ENCODE measurements around the gene C19orf12. TPM values are rescaled to one million over a fixed set of nuclear protein-coding genes. Genes with fewer than 3 reads are reported as not detected.

C19orf12 gene
- total RNA-seq, 2 donors from 2014 or later: 36.1 to 46.4 TPM

DNA sequence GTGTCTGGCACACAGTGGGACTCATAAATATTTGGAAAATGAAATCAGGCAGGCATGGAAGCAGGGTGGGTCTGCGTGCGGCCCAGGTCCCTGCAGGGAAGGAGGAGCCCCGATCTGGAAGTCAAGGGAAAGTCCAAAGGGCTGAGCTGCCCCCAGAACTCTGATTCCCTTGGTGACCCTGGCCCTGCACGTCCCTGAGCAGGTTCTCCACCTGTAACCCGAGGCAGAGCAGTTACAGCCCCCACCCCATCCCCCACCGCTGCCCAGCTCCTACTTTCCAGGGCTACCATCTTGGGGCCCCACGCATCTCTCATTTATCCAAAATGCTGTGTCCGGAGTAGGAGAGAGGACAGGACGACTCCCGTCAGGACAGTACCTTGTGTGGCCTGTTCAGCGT, 47.7 kb downstream of the C19orf12 start:
- DNase-seq (ENCODE audit: low spot score): no peak
- TF ChIP-seq, protein P1, sequence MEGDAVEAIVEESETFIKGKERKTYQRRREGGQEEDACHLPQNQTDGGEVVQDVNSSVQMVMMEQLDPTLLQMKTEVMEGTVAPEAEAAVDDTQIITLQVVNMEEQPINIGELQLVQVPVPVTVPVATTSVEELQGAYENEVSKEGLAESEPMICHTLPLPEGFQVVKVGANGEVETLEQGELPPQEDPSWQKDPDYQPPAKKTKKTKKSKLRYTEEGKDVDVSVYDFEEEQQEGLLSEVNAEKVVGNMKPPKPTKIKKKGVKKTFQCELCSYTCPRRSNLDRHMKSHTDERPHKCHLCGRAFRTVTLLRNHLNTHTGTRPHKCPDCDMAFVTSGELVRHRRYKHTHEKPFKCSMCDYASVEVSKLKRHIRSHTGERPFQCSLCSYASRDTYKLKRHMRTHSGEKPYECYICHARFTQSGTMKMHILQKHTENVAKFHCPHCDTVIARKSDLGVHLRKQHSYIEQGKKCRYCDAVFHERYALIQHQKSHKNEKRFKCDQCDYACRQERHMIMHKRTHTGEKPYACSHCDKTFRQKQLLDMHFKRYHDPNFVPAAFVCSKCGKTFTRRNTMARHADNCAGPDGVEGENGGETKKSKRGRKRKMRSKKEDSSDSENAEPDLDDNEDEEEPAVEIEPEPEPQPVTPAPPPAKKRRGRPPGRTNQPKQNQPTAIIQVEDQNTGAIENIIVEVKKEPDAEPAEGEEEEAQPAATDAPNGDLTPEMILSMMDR (IDR thresholded peaks at IDR 0.05): no peak
- H3K36me3 ChIP-seq: no peaks in the 10 kb centered on the region
- peak overlapping the region; percentile 95 for H3K27ac ChIP-seq
- peak overlapping the region; percentile 94 for H3K4me3 ChIP-seq
- H3K9me3 ChIP-seq: no peaks in the 10 kb centered on the region
- no peaks in the 10 kb centered on the region for H3K27me3 ChIP-seq (replicated peaks; ENCODE audit: insufficient read depth)
- no peak for ATAC-seq (ENCODE audit: insufficient number of reproducible peaks, low FRiP score, low read depth)
- peaks cover 68 to 81% of the 10 kb centered on the region in 2 donors for H3K4me1 ChIP-seq (ENCODE audit: control insufficient read depth in 1 of 2, low read depth in 2 of 2)

DNA sequence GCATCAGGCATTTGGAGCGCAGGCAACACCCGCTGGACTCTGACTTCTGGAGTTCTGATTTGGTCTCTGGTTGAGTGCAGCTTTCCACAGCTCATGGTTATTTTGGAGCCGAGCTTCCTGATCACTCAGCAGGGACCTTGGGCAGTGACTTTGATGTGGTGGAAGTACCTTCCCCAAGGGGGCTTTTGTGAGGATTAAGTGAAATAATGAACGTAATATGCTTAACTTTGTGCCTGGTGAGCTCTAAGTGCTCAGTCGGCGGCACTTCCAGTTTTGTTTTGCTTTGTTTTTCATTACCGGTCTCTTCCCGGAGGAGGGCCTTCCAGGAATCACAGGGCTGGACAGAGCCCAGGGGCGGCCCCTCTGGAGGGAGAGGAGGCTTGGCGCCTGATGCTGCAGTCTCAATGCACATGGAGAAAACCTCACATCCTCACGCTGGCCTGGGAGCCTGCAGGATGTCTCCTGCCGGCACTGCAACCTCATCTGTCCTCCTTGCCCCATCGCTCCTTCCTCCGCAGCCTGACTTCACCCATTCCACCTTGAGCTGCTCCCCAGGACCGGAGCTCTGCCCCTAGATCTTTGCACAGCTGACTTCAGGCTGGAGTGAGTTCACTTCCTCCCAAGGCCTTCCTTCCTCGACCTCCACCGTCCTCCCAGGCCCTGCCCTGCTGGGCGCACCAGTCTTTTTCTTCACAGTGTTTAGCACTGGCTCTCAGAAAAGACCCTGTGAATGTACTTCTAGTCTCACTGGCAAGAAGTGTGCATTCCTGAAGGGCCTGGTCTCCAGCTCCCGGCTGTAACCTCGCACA, 48.3 kb downstream of the C19orf12 start:
- H3K27ac ChIP-seq: peak overlapping the region; percentile 95
- no peaks in the 10 kb centered on the region for H3K27me3 ChIP-seq (replicated peaks; ENCODE audit: insufficient read depth)
- no peaks in the 10 kb centered on the region for H3K36me3 ChIP-seq
- TF ChIP-seq, protein P1 (IDR thresholded peaks at IDR 0.05): no peak
- no peak for DNase-seq (ENCODE audit: low spot score)
- no peaks in the 10 kb centered on the region for H3K9me3 ChIP-seq
- H3K4me3 ChIP-seq: peak overlapping the region; percentile 94
- peaks cover 64 to 81% of the 10 kb centered on the region in 2 donors for H3K4me1 ChIP-seq (ENCODE audit: control insufficient read depth in 1 of 2, low read depth in 2 of 2)
- ATAC-seq (ENCODE audit: insufficient number of reproducible peaks, low FRiP score, low read depth): no peak

DNA sequence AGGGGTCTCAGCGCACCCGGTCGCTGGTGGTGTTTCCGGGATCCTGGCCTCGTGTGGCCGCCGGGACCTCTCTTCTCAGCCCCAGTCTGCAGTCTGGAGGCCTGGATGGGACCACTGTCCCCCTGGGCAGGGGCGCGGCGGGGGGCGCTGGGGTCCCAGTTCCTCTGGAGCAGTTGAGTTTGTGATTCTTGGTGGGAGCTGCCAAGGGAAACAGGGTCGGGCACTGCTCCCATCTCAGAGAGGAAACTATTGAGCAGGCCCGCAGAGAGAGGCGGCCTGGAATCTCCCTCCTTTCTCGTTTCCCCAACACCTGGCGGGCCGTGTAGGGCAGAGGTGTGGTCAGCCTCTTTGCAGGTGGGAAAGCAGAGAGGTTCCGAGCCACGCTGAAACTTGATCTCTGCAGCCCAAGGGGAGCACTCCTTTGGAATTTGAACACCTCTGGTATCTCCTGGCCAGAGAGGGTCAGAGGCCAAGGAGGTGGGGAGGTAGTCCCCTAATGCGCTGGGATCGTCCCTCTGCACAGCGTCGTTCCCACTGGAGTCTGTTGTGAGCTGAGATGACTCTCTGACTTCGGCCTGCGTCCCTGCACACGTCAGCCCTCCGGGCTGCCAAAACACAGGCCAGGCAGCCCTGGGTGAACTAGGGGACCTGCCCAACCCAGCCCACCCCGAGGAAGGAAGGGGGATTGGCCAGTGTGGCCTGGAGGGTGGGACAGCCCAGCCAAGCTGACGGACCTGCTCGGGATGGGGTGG, 49.1 kb downstream of the C19orf12 start:
- peak; percentile 37 for ATAC-seq (ENCODE audit: insufficient number of reproducible peaks, low FRiP score, low read depth)
- Histone ChIP-seq H3K4me3 (peak overlapping the region; percentile 94), H3K36me3 (no peaks in the 10 kb centered on the region), H3K4me1 (ENCODE audit: control insufficient read depth in 1 of 2, low read depth in 2 of 2) (peaks cover 61 to 77% of the 10 kb centered on the region in 2 donors), H3K9me3 (no peaks in the 10 kb centered on the region), H3K27me3 (replicated peaks; ENCODE audit: insufficient read depth) (no peaks in the 10 kb centered on the region), H3K27ac (peak overlapping the region; percentile 95)
- no peak for DNase-seq (ENCODE audit: low spot score)
- TF ChIP-seq, protein P1 (IDR thresholded peaks at IDR 0.05): no peak

DNA sequence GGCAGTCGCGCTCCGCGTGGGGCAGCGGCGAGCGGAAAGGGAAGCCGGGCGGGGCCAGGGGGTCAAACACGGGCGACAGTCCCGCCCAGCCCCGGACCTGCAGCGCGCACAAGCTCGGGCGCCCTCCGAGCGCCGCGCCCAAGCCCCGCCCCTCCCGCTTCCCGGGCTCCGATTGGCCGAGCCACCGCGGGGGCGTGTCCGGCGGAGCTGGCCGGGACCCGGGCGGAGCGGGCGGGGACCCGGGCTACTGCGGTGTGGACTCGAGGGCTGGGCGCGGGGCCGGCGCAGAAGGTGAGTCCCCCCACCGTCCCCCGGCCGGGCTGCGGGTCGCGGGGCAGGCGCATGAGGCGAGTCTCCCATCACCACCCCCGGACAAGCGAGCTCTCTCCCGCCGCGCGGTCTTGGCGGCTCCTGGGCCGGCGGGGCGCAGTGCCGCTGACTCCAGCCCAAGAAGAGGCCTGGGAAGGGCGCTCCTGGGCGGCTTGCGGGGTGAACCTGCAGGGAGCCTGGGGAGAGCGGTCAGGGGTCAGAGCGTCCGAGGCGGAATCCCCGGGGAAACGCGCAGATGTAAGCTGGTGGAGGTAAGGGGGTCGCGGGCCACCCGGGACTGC, 49.7 kb downstream of the C19orf12 start, which contains the start of gene PLEKHF1:
Gene PLEKHF1 (plus strand): TSS at position 247 of the 611 bp plus-strand sequence. CDS start 8,379 bp downstream, outside the sequence.
- TF ChIP-seq, protein P1 (IDR thresholded peaks at IDR 0.05): no peak
- H3K27me3 ChIP-seq (replicated peaks; ENCODE audit: insufficient read depth): no peaks in the 10 kb centered on the region
- H3K27ac ChIP-seq: peak within 1 kb of the TSS; percentile 95
- DNase-seq (ENCODE audit: low spot score): peak; percentile 38
- peak within 1 kb of the TSS; percentile 94 for H3K4me3 ChIP-seq
- H3K36me3 ChIP-seq: no peaks in the 10 kb centered on the region
- no peaks in the 10 kb centered on the region for H3K9me3 ChIP-seq
- peak; percentile 73 for ATAC-seq (ENCODE audit: insufficient number of reproducible peaks, low FRiP score, low read depth)
- peaks cover 54 to 72% of the 10 kb centered on the region in 2 donors for H3K4me1 ChIP-seq (ENCODE audit: control insufficient read depth in 1 of 2, low read depth in 2 of 2)
